ENCODE measurements around the gene RHBDF1.
"Not testable (repeated sequence)": the region's sequence is repeated elsewhere in the genome, so short reads cannot be mapped to it uniquely, and the experiment has no call there.

The RHBDF1 gene

DNA sequence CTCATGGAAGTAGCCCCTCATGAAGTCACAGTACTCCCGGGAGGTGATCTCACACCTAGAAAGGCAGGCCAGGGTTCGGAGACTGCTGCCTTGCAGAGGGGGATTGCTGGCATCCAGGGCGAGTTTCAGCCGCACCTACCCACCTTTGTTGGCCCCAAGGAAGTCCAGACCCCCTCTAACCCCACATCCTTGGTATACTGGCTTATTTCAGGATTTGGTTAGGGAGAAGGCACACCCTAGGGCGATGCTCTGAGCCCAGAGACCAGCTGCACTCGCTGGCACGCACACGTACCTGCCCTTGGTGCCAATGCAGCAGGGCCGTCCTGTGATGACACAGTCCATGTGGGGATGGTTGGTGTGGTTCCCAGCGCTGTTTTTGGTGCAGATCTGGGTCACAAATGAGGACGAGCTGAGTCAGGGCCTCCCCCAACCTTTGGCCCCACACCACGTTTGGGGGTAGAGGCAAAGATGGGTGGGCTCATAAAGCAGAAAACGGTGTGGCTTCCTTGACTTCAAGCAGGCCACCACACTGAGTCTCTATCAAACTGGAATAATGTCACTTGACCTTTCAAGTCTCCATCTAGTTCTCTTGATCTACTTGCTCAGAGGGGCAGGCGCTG, 12.9 kb downstream of the RHBDF1 start:
- DNase-seq (ENCODE audit: low read depth in 2 of 2), result no peak

DNA sequence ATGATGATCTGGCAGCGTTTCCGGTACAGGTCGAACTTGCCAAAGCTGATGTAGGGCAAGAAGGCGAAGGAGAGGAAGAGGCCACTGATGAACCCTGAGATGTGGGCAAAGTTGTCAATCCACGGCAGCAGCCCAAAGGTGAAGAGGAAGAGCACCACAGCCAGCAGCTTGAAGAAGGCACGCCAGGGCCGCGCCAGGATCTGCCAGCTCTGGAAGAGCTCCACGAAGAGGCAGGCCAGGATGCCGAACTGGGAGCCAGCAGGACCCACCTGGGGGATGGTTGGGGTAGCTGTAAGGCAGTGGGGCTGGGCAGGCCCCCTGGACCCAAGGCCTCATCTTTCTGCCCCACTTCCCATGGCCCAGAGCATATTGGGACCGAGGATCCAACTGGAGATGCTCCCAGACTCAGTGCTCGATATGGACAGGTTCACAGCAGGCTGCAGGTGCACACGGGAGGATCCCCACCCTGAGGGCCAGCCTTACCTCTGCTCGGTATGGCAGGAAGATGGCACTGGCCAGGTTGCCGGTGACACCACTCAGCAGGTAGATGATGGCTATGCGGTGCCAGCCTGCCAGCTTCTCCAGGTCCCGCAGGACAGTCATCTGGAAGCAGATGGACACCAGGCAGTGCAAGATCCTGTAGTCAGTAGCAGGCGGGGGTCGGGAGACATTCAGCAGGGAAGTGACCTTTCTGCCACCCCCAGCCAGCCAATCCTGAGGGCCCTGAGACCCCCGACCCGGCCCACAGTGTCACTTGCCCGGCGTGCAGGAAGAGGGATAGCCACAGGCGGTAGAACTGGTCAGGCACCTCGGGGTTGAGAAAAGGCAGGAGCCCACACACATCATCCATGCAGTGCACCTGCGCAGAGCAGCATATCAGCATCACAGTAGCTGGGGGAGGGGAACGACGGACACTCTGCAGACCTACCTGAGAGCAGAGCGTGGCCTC, 13.7 kb downstream of the RHBDF1 start:
- DNase-seq (ENCODE audit: low read depth in 2 of 2), result no peak

DNA sequence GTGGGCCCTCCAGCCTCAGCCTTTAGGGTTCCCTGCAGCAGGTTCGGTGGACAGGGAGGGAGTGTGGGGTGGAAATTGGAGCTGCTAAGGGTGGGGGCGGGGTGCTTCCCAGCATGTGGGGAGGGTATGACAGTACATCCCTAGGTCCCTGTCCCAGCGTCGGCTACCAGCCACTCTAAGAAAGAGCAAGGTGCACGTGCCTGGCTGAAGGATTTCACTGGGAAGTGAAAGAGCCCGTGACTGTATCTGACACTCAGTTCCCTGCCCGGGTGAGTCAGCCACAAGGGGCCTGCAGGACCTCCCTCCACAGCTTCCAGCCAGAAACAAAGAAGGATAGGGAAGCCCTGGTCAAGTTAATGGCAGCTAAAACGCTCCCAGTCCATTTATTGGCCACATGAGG, 14.7 kb downstream of the RHBDF1 start:
- no peak for DNase-seq (ENCODE audit: low read depth in 2 of 2)

DNA sequence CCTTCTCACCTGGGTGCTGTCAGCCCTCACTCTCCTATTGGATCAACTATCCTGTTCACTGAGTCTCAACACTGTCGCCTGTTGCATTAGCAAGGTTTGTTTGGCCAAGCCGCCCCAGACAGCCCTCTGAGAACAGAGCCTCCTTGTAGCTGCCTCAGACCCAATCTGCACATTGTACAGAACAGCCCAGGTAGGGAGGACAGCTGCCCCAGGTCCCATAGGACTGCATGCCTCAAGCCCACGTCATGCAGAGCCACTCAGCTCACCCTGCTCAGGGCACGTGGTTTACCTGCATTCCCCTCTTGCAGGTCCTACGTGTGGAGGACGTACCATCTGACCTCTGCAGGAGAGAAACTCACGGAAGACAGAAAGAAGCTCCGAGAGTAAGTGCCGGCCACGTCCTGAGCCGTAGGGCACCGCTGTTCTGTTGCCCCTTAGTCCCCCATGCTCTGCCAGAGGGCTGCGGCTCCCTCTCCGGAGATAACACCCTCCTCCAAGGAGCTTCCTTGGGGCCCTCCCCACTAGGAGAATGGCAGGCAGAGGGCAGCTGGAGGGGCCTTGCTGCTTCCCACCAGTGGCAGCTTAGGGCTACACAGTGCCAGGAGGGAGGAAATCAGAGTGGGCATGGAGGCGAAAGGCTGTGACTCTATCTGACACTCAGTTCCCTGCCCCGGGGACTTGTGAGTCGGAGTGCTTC, 16.1 kb downstream of the RHBDF1 start:
- DNase-seq (ENCODE audit: low read depth in 2 of 2), result no peak

DNA sequence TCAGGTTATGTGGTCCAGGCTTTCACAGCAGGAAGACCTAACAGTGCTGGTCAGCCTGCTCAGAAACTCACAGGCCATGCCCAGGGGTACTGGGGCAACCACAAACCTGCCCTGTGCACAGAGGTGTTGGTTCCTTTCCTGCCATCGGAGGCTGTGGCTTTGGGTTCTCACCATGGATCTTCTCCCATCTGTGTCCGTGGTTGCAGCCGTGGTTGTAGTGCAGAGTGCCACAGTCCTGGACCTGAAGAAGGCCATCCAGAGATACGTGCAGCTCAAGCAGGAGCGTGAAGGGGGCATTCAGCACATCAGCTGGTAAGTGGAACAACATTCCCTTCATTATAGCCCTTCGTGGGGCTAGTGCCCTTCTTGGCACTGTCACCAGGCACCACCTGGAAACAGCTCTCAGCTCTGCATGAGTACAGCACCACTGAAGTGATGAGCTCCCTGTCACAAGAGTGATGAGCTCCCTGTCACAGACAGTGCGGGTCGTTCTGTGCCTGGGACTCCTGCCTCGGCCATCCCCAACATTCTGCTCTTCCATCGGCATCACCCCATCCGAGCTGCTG, 16.8 kb downstream of the RHBDF1 start:
- no peak for DNase-seq (ENCODE audit: low read depth in 2 of 2)

DNA sequence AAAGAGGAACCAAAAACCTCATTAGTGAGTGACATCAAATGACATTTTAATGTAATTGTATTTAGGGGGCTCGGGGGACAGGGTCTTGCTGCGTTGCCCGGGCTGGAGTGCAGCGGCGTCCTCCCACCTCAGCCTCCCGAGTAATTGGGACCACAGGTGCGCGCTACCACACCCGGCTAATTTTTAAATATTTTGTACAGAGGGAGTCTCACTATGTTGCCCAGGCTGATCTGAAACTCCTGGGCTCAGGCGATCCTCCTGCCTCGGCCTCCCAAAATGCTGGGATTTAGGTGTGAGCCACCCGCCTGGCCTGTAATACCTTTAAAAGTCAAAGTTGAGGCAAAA, 18.2 kb downstream of the RHBDF1 start:
- DNase-seq (ENCODE audit: low read depth in 2 of 2), result no peak

DNA sequence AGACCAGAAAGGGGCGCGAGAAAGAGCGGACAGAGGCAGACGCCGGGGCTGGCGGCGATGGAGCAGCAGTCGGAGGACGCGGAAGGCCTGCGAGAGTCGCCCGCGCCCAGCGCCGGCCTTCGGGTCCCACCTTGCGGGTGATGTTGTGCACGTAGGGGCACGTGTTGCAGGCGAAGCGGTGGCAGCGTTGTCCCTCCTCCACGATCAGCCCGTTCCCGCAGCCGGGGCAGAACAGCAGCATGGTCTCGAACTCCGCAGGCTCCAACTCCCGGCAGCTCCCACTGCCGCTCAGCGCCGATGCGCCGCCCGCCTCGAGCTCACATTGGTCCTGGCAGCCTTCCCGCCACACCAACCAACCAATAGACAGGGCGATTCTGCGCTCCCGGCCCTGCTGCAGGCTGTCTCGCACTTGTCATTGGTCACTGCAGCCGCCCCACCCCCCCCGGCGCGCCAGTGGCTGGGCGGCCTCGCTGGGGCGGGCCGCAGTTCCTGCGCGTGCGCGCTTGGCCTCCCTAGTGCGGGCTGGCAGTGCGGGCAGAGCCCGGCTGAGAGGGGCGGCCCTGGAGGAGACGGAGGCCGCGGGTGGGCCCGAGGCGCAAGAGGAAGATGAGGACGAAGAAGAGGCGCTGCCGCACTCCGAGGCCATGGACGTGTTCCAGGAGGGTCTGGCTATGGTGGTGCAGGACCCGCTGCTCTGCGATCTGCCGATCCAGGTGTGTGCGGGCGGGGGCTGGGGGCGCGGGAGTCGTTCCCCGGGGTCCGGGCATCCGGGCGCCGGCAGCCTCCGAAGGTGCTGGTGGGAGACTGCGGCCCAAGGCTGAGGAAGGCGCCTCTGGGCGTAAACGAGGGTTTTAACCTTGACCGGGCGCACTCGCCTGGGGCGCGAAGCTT, 18.8 kb downstream of the RHBDF1 start, which contains the start of the genes POLR3K and SNRNP25:
POLR3K (minus strand) TSS at position 263 of the 891 bp plus-strand sequence; CDS start at position 241, 22 bp downstream.
SNRNP25 (plus strand) TSS at position 483 of the 891 bp plus-strand sequence; CDS start at position 672, 189 bp downstream.
- peak; percentile 94 to 98 for DNase-seq (ENCODE audit: low read depth in 2 of 2)

DNA sequence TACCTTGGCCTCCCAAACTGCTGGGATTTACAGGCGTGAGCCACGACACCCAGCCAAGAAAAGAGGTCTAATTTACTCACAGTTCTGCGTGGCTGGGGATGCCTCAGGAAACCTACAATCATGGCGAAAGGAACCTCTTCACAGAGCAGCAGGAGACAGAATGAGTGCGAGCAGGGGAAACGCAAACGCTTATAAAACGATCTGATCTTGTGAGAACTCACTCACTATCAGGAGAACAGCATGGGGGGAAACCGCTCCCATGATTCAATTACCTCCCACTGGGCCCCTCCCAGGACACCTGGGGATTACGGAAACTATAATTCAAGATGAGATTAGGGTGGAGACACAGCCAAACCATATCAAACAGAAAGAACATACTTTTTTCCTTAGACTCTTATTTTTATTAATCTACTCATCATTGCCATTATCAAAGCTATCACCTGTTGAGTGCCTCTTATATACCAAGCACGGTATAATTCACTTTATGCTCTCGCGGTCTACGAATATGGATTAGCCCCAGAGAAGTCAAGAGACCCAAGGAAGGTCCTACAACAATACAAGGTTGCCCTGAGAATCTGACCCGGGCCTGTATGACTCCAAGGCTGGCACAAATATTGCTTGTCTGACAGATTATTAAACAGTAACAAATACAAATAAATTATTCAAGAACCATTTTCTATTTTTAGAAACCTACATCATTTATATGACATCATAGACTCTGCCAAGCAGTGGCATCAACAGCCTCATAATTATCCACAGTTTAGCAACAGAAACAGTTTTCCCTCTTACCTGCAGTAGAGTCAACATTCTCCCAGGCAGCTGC, 21.5 kb downstream of the RHBDF1 start:
- no peak for DNase-seq (ENCODE audit: low read depth in 2 of 2)

DNA sequence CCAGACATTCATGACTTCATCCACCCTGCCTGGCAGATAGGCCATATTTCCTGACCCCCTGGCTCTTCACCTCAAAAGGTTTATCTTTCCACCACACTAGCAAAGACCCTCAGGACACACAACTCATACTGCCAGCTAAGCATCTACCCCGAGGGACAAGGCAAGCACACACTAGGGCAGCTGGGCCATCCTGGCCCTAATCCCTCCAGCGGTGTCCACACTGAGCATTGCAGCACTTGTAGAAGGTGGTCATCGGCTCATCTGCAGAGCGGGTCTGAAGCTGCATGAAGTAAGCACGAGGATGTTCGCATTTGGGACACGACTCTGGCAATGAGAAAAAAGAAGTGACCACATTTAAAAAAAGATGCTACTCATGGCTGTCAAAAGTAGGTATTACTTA, 25.2 kb downstream of the RHBDF1 start:
- DNase-seq (ENCODE audit: low read depth in 2 of 2), result no peak

DNA sequence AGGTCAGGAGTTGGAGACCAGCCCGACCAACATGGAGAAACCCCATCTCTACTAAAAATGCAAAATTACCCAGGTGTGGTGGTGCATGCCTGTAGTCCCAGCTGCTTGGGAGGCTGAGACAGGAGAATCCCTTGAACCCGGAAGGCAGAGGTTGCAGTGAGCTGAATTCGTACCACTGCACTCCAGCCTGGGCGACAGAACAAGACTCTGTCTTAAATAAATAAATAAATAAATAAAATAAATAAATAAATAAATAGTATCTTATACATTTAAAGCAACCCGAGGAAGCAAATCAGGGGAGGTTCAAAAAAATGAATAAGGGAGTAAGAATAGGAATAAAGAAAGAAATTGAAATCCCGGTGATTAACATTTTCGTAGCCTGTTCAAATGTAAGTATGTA, 25.9 kb downstream of the RHBDF1 start:
- not testable (repeated sequence) for DNase-seq (ENCODE audit: low read depth in 2 of 2)

DNA sequence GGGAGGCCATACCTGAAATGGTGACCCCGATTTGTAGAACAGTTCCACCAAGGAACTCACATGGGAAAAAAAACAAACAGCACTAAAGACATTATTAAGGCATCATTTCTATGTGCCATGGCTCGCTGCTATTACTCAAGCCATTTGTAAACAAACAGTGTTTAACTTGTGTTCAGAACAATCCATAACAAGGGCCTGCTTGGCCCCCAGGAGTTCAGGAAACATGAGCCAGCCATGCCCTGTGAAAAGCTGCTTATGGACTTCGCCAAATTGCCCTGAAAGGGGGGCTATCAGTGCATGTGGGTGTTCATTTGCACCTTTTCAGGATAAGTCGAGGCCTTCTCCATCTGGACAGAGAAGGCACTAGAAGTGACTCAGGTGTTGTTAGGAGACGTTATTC, 27.0 kb downstream of the RHBDF1 start:
- no peak for DNase-seq (ENCODE audit: low read depth in 2 of 2)

DNA sequence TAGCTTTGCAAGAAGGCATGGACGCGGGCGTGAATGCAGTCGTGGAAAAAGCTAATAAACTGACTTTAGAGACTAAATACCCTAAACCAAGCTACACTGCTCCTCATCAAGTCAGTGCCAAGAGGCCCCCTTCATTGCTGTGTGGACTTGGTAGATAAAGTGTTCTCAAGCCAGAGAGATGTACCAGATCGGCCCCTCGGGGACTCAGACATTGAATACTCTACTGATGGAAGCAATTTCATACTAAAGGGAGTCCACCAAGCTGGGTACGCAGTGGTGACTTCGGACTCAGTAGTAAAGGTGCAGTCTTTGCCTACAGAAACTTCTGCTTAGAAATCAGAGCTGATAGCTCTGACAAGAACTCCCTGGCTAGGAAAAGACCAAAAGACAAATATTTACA, 27.8 kb downstream of the RHBDF1 start:
- no peak for DNase-seq (ENCODE audit: low read depth in 2 of 2)

DNA sequence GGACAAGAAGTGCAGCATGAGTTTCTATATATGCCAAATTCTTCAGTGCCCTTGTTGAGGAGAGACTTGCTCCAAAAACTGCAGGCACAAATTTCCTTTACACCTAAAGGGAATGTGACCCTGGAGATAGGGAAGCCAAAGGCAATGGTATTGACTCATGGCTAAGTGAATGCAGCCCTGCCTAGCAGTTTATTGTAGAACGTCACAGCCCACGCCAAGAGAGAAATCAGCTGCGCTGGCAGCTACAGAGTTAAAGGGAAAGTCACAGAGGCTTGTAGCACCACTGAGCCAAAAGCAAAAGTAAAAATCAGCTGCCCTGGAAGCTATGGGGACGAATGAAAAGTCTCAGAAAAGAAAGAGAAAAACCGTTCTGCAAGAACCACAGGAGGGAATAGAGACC, 29.1 kb downstream of the RHBDF1 start:
- DNase-seq (ENCODE audit: low read depth in 2 of 2), result no peak

DNA sequence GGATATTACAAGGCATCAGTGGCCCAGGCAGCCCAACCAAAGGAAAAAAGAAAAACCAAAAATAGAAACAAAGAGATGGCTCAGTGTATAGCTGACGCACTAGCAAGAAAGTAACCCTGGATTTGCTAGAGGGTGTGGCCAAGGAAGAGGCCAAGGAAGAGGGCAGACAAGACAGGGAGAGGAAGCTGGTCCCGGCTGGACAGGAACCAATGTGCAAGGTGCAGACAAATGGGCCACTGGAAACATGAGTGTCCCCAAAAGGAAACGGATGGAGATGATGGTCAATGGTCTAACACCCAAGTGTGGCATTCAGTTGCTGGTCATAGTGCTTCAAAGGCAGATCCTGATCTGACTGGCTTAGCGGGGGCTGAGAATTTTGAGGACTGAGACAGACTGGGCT, 29.7 kb downstream of the RHBDF1 start:
- DNase-seq (ENCODE audit: low read depth in 2 of 2), result no peak

DNA sequence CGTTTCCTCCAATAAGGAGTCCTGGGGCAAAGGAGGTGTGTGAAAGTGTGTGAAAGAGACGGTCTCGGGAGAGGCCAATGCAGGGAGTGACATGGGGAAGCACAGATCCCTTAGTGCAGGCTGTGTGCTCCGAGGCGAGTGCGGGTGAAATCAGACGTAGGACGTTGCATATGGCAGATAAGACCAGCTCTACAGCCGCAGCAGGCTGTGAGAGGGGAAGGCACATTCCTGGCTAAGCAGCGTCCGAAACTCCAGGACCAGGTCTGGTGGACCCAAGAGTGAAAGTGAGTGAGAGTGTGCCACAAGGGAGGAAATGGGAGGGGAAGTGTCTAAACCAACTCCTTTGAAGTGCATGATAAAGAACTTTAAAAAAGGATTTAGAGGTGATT, 30.4 kb downstream of the RHBDF1 start:
- no peak for DNase-seq (ENCODE audit: low read depth in 2 of 2)

DNA sequence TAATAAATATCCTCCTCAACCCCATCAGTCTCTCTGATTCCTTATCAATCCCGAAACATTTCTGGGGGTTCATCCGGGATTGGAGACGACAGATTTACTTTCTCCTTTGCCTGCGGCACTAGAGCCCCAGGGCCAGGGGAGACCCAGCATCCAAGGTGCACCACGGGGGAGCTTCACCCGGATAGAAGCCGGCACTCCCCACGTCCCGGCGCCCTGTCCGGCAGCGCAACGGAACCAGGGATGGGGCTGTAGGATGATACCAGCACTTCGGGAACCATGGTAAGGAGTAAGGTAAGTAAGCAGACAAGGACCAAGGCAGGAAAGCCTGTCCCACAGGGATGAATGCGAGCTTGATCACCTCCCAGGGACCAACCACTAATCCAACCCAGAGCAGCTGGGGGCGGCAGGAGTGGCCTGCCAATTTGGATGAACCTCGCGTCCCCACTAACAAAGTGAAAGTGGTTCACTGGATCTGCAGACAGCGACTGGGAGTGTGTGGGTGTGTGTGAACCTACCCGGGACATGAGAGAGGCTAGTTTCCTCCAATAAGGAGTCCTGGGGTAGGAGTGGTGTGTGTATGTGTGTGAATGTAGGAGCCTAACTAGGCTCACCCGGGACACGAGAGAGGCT, 30.9 kb downstream of the RHBDF1 start:
- DNase-seq (ENCODE audit: low read depth in 2 of 2), result no peak

DNA sequence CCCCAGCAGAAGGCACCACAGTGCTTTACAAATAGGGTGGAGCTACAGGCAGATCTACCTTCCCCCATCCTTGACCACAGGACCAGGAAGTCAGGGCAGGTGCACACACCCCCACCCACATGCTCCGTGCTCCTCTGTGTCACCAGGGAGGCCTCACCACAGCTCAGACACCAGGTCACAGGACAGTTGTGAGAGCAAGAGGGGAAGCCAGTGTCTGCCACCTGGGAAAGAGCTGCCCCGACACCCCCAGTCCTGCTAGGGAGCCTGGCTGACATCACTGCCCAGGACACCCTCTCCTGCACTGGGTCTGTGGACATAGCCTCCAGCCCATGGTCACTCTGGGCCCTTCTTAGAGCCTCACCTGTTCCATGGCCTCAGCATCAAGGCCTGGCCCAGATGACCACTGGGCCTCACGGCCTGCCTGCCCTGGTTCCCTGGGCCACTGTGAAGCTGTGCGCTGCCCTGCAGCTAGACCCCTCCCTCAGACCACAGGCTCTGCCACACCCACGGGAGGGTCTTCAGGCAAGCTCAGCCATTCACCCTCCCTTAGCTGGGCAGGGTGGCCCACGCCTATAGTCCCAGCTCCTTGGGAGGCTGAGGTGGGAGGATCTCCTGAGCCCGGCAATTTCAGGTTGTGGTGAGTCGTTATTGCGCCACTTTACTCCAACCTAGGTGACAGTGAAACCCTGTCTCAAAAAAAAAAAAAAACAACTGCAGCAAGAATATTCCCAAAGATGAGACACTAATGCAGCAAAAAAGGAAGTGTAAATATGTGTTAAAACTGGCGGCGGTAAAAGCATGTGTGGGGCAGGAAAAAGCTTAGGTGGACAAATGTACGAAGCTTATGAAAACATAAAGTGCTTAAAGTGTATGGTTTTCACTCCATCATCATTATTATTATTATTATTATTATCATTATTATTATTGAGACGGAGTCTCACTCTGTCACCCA, 33.2 kb downstream of the RHBDF1 start:
- no peak for DNase-seq (ENCODE audit: low read depth in 2 of 2)

DNA sequence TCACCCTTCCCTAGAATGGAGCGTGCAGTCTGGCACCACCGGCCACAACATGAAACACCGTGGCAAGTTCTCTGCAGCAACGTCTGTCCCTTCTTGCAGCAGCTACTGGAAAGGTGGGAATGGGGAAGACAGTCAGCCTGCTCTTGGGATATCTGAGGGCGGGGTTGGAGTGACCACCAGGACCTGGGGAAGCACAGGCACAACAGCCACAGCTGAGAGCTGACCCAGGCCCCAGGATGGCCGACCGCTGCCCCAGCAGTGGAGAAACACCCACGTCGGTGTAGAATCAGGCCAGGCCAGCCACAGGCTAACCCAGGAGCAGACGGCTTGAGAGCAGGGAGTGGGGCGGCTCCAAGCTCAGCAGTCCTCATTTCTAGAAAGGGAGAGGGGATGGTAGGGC, 34.2 kb downstream of the RHBDF1 start:
- not testable (repeated sequence) for DNase-seq (ENCODE audit: low read depth in 2 of 2)

DNA sequence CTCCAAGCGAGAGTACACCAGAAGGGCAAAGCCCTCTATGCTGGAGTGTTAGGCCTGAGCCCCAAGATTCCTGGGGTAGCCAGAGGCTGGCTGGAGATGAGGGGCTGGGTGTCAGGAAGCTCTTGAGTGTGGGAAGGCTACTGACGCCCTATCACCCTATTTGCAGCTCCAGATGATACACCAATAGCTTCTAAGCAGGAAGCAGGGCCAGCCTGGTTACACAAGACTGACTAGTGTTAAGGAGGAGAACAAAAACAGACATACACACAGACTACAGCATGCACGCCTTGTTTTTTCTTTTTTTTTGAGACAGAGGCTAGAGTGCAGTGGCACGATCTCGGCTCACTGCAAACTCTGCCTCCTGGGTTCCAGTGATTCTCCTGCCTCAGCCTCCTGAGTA, 34.9 kb downstream of the RHBDF1 start:
- no peak for DNase-seq (ENCODE audit: low read depth in 2 of 2)
